Stimulated activated CD8-positive, alpha-beta memory T cell treated with anti-CD3 and anti-CD28 coated beads, Interleukin-12 subunit alpha, Interleukin-12 subunit beta, amount 100 ng/mL, for 24 hours (primary cell): ENCODE results near the gene BAZ2B.

Experiments
- DNase-seq: peaks from one replicate; pipeline ENCODE4 v3.0.0-alpha.2; 2020; ENCODE audit errors: extremely low read depth

BAZ2B gene

DNA sequence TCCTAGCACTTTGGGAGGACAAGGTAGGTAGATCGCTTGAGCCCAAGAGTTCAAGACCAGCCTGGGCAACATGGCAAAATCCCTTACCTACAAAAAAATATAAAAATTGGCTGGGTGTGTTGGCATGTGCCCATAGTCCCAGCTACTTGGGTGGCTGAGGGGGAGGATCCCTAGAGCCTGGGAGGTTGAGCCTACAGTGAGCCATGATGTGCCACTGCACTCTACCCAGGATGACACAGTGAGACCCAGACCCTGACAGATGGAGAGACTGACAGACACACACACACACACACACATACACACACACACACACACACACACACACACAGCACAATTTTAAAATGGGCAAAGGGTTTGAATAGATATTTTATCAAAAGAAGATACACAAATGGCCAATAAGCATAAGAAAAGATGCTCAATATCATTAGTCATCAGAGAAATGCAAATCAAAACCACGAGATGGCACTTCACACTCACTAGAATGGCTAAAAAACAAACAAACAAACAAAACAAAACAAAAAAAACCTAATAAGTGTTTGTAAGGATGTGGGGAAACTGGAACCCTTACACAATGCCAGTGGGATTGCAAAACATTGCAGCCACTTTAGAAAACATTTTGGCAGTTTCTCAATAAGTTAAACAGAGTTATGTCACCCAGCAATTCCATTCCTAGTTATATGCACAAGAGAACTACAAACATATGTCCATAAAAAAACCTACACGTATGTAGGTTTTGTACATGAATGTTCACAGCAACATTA lies 42.3 kb downstream of the BAZ2B start:
- DNase-seq: no peak

DNA sequence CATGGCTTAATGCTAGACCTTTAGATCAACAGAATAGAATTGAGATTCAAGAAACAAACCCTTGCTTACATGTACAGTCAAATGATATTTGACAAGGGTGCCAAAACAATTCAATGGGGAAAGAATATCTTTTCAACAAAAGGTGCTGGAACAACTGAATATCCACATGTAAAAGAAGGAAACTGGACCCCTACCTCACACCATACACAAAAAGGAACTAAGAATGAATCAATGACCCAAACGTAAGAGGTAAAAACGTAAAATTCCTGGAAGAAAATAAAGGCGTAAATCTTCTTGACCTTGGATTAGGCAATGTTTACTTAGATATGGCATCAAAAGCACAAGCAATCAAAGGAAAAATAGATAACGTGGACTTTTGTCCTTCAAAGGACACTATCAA lies 43.1 kb downstream of the BAZ2B start:
- DNase-seq: no peak

DNA sequence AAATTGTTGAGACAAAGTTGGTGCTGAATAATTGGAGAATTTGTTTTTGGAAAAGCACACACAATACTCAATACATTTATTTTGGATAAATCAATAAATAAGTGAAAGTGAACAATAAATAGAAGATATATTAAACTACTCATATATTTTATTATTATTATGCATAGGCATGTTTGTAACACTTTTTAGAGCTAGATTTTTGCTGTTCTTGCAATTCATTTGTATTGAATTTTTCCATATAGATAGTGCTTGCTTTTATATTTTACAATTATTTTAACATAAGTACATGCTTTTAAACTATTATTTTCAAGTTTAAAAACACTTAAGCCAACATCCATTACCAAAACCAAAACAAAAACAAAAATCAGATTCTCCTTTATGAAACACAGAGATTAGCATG lies 43.9 kb downstream of the BAZ2B start:
- no peak for DNase-seq

DNA sequence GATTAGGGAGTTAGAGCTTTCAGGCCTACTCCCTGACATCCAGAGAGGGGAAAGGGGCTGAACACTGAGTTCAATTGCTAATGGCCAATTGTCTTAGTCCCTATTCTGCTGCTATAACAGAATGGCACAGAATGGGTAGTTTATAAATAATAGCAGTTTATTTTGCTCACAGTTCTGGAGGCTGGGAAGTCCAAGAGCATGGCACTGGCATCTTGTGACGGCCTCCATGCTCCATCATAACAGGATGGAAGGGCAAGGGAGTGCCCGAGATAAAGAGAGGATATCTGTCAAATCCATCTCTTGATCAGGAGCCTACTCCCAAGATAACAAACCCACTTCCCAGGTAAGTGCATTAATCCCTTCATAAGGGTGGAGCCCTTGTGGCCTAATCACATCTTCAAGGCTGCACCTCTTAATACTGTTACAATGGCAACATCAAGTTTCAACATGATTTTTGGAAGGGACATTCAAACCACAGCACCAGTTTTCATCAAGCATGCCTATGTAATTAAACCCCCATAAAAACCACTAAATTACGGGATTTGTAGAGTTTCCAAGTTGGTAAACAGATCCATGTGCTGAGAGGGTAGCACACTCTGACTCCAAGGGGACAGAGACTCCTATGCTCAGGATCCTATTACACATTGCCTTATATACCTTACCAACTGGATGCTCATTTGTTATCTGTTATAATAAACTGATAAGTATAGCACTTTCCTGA lies 44.6 kb downstream of the BAZ2B start:
- no peak for DNase-seq

DNA sequence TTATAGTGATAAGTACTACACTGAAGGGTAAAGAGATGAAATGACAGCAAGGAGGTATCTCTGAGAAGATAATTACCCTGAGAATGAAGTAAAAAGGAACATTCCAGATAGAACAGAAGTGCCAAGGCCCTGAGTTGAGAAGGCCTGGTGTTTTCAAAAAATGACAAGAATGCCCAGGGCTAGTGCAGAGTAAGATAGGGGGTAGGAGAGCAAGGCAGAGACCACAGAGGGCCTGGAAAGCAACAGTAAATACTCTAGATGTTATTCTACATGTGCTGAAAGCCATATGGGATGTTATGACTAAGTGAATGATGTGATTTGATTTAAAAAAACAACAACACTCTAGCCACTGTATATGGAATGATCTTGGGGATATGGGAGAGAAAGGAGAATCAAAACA lies 52.3 kb downstream of the BAZ2B start:
- no peak for DNase-seq

DNA sequence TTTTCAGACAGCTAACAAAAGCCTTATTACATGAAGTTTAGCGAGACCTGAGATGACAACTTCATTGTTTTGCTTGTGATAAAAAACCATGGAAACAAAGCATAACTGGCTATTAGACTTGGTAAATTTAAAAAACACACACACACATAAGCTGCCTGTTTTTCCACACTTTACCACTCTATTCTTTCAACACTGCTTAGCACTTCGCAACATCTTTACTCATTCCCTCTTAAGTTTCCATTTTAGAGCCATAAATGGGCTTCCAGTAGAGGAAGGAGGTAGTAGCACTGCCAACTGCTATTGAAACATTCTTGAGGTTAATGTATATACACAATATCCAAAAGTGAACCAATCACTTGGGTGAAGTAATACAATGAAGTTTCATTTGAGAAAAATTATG lies 54.1 kb downstream of the BAZ2B start:
- no peak for DNase-seq

DNA sequence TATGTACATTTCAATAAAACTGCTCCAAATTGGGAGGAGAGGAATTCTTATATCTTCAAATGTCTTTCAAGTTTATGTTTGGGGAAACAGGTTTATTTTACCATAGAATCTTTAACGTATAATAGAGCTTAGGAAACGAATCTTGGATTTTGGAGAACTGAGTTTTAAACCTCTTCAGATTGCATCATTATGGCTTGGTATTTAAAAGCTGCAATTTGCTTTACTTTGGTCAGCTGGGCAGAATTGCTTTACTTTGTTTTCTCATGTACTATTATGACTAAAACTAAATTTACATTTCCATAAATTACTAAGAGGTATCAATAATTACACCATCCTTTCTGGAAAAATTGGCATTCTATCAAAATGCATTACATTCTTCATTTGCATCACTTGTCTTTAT lies 54.6 kb downstream of the BAZ2B start:
- DNase-seq: no peak

DNA sequence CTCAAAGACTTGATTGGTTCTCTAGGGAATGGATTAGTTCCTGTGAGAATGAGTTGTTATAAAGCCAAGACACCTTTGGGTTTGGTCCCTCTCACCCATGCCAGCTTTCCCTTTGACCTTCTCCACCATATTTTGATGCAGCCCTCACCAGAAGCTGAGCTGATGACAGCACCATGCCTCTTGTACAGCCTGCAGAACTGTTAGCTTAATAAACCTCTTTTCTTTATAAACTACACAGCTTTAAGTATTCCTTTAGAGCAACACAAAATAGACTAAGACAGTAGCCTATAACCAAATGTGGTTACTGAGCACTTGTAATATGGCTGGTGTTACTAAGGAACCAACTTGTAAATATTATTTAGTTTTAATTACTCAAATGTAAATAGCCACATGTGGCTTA lies 55.1 kb downstream of the BAZ2B start:
- DNase-seq: no peak

DNA sequence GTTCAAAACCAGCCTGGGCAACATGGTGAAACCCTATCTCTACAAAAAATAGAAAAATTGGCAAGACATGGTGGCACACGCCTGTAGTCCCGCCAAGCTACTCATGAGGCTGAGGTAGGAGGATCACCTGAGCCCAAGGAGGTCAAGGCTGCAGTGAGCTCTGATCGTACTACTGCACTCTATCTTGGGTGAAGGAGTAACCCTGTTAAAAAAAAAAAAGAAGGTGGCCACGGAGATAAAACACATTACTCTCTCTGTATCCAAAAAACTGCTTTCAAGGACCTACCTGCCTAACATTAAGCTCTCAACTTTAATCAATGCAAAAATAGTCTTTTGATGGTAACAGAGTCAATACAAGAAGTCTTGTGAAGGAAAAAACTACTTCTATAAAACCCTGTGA lies 57.3 kb downstream of the BAZ2B start:
- no peak for DNase-seq

DNA sequence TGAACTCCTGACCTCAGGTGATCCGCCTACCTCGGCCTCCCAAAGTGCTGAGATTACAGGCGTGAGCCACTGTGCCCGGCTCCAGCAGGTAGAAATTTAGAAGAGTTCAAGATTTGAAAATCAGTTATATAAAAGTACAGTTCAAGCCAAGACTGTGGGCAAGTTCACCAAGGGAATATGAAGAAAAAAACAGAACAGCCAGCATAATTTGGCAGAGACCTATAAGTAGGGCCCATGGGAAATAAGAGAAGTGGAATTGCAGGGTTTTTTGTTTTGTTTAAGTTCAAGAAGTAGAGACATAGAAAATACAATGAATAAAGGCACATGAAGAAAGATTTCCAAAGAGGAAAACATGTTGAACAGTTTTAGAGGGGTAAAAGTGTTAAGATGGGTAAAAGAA lies 57.9 kb downstream of the BAZ2B start:
- DNase-seq: no peak

DNA sequence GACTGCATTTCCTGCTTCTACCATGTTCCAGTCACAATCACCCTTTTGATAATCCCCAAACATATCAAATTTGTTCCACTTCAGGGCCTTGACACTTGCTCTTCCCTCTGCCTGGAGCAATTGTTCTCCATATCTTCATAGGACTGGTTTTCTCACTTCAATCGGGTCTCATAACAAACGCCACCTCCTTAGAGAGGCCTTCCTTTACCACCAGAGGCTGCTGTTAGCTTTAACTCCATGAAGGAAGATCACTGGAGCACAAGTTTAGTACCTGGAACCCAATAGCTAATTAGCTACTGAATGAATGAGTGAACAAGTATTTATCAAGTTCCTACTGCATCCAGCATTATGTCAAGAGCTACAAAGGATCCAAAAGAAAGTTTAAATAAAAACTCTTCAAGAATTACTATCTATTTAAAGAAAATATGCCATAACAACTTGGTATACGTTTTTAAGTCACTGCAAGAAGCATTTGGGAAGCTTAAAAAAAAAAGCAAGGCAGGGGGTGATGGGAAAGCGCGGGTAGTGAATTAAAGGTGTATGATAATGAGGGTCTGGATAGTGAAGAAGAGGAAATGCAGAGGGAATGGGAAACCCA lies 58.8 kb downstream of the BAZ2B start:
- DNase-seq: no peak

DNA sequence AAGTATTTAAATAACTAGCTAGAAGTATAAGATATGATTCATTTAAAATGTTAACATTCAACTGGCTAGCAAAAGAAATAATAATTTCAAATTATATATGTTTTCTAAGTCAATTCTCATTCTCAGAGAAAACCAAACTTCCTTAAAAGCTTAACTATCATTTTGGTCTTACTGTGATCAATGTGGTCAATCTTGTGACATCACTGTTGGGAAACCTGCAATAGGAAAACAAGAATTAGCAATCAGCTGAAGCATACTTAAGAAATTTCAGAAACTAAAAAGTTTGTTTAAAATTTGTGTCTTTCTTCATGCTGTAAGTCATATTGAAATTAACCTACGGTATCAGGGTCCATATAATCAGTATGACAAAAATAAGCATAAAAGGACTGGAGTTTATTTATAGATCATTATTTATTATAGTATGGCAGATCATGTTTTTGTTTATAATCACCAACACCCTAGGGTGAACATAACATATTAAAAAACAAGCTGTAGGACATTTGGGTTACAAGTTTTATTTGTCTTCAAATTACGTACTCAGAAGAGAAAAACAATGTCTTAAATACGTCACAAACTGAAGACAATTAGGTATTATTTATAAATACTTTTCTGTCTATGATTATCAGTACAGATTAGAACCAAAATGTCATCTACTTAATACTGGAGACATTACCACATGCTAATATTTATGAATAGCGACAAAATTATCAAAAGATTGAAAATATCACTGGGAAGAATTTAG lies 60.5 kb downstream of the BAZ2B start:
- no peak for DNase-seq

DNA sequence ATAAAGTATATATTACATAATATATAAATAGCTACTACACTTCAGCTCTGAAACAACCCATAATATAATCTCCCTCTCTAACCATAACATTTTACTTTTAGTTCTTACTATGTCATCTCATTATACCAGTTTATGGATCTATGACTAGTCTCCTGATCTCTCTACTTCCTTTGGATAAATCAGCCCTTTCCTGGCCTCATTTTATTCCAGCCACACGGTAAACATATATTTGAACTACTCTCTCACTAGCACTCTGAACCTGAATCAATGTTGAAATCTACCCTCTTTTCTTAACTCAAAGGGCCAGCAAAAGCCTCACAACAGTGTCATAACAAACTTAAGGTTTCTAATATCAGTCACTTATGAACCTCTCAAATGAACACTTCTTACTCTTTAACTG lies 62.6 kb downstream of the BAZ2B start:
- no peak for DNase-seq

DNA sequence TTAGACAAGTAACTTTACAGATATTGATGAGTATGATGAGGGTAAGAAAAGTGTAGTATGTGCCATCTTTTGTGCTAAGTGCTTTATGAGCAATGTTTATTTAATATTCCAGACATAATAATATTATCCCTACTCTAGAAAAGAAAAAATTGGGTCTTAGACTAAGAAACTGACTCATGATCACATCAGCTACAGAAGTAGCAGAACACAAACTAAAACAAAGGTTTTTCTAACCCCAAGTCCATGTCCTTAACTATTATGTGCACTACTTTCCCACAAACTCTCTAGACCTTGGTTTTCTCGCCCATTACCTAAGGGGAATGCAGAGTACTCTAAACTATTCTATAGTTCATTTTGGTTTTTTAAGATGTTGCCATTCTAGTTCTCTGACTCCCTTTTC lies 64.5 kb downstream of the BAZ2B start:
- DNase-seq: no peak

DNA sequence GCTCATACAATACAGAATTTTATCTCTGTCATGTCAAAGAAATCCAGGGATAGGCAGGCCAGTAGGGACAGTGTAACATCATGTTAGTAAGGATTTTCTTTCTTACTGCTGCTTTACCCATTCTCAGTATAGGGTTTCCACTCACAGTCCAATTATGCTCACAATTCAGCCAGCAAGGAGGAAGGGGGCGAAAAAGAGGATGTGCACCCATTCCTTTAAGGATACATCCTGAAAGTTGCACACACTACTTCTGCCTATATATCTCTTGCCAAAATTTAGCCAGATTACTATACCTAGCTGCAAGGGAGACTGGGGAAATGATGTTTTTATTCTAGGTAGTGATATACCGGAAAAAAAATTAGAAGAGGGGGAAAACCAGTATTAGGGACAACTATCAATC lies 66.1 kb downstream of the BAZ2B start:
- no peak for DNase-seq

DNA sequence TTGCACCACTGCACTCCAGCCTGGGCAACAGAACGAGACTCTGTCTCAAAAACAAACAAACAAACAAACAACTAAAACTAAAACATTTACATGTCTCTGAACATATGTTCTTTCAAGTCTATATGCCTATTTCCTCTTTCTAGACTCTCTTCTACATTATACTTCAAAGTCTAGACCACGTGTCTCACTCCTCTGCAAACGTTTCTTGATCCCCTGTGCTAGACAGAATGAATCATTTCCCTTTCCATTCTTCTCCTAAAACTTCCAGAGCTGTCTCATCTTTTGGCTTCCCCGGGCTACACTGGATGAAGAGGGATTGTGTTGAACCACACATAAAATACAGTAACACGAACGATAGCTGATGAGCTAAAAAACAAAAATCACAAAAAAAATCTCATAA lies 67.1 kb downstream of the BAZ2B start:
- DNase-seq: no peak

DNA sequence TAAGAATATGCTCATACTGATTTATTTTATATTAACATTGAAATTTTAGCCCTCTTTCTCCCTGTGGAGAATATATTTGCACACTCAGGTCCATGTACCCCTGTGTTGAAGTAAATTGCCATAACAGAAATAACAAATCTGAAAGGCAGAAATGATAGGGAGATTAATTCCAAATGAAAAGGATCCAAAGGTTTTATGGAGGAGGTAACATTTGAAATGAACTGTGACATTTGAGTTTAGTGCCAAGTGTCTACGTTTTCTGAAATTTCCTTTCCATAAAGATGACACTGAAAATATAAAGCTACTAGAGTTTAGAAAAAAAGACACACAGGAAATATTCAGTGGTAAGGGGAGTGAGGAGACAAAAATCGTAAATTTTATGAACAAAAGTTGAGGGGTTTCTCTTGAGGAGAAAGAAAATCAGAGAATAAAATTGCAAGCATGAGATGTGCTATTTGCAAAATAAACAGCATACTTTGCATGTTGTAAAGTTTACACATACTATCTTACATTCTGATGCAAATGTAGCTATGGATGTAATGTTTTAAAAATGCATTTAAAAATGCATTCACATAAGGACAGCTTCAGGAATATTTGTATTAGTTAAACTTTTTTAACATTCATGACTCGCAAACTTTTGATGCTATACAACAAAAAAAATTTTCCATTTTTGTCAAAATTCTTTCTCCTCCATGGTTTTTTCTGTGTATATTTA lies 69.5 kb downstream of the BAZ2B start:
- DNase-seq: no peak

DNA sequence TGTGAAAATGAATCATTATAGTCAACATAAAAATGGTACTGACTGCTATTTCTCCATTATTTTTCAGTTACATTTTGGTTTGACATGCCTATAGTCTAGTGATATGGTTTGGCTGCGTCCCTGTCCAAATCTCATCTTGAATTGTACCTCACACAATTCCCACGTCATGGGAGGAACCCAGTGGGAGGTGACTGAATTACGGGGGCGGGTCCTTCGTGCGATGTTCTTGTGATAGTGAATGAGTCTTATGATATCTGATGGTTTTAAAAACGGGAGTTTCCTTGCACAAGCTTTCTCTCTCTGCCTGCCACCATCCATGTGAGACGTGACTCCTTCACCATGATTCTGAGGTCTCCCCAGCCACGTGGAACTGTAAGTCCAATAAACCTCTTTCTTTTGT lies 70.3 kb downstream of the BAZ2B start:
- DNase-seq: no peak

DNA sequence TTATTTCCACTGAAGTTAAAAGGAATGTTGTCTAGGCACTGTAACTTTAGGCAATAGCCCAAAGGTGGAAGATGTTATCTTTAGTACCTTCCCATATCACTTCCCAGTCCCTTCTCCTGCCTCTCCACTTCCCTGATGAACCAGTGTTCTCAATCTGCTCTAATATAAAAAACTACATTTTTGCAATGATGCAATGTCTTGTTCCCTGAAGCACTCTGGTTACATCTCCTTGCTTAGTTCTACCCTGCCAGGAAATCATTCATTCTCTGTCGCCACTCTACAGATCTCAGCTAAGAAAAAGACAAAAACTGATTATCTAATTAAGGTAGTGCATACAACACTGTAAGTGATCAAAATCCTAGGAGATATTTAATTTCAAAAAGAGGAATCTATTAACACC lies 71.3 kb downstream of the BAZ2B start:
- no peak for DNase-seq

DNA sequence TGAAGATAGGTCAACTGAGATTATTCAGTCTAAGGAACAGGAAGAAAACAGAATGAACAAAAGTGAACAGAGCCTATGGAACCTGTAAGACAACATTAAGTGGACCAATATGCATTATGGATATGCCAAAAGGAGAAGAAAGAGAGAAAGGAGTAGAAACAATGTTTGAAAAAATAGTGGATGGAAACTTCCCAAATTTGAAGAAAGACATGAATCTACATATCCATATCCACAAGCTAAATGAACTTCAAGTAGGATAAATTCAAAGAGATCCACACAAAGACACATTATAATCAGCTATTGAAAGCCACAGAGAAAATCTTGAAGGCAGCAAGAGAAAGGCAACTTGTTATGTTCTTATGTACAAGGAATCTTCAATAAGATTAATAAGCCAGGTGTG lies 74.2 kb downstream of the BAZ2B start:
- no peak for DNase-seq

DNA sequence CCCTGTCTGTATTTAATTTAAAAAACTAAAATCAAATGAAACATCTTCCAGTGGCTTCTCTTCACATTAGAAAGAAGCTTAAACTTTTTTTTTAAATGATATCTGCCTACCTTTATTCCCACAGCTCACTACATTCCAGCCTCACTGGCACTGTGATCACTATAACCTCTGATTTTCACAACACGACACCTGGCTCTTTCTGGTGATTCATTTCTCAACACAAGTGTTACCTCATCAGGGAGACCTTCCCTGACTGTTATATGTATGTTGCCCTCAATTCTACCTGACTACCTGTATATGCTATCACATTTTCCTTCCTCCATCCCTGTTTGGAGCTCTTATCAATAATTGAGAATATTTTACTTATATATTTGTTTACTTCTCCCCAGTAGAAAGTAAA lies 76.6 kb downstream of the BAZ2B start:
- DNase-seq: no peak

DNA sequence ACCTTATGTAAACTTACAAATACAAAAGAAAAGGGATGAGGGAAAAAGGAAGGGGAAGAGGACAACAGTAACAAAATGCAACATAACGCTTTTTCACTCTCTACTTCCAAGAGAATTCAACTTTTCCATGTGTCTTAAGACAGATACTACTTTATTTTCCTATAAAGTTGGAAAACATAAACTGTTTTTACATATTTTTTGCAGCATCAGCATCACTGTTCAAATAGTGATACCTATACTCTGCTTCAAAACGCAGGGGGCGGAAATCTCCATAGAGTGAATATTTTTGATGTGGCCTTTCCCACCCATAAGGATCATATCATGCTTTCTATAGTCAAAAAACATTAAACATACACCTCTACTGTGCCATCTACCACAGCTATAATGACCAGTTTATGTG lies 77.5 kb downstream of the BAZ2B start:
- no peak for DNase-seq
